HFFc6 (cell line): ENCODE measurements around the gene ACAD10. TPM values are rescaled to one million over a fixed set of nuclear protein-coding genes. Genes with fewer than 3 reads are reported as not detected.

ENCODE experiments used
- DNase-seq: peaks from one replicate; pipeline ENCODE4 v3.0.0-alpha.2; 2018
- H3K27ac Mint-ChIP-seq: 2 replicates; pipeline ENCODE4 v1.8.0; 2020; ENCODE audit warnings: mild to moderate bottlenecking, mixed read lengths
- H3K27me3 Mint-ChIP-seq: 2 replicates; pipeline ENCODE4 v1.8.0; 2021; ENCODE audit warnings: mild to moderate bottlenecking, moderate library complexity, mixed read lengths; ENCODE audit not compliant: insufficient read depth
- H3K36me3 Mint-ChIP-seq: 2 replicates; pipeline ENCODE4 v1.8.0; 2021; ENCODE audit warnings: low read depth, mixed read lengths
- H3K4me1 Mint-ChIP-seq: 2 replicates; pipeline ENCODE4 v1.8.0; 2020; ENCODE audit warnings: low read depth, mixed read lengths
- H3K4me3 Mint-ChIP-seq: 2 replicates; pipeline ENCODE4 v1.8.0; 2020; ENCODE audit warnings: mild to moderate bottlenecking, moderate library complexity, mixed read lengths
- H3K9me3 Mint-ChIP-seq: 2 replicates; pipeline ENCODE4 v1.8.0; 2020; ENCODE audit warnings: mild to moderate bottlenecking, mixed read lengths
- total RNA-seq, 6 experiments: library from RNA; stranded (reverse); fragmentation: NEBNext Ultra II Directional; extraction: Animal tissue kit (Norgen Biotek cat#: 25700); gene quantifications; 2 replicates in 1 of 6; 3 replicates in 5 of 6; pipeline ENCODE4 v1.2.3, GENCODE V29; 2021
- TF ChIP-seq, protein P1 (sequence below): fragments of 200-600 bp; sonication (generic); IDR thresholded peaks from 2 replicates; pipeline ENCODE4 v1.5.0; 2021; ENCODE audit warnings: antibody characterized with exemption, mild to moderate bottlenecking

The ACAD10 gene
- total RNA-seq, 6 experiments from 2014 or later: 12.8 to 18.4 (median 17.8) TPM

DNA sequence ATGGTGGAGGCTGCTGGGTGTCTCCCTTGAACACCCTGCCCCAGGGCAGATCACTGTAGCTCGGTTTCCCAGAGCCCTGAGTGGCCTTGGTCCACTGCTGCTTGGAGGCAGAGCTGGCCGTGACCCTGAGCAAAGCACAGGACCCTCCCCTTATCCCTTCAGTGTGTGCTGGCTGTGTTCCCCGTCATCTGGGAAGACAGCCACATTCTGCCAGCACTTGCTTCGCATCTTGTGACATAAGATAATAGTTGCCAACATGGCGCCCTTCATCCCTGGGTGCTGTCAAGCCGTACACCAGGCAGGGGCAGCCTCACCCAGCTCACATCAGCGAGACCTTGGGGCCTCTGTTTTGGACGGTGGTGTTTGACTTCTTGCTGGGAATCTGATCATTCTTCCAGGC lies 68.8 kb downstream of the ACAD10 start:
- H3K4me3 Mint-ChIP-seq: no peak overlapping the region
- H3K4me1 Mint-ChIP-seq: no peaks in the 10 kb centered on the region
- DNase-seq: no peak
- H3K36me3 Mint-ChIP-seq: no peaks in the 10 kb centered on the region
- no peak overlapping the region for H3K27ac Mint-ChIP-seq
- no peaks in the 10 kb centered on the region for H3K9me3 Mint-ChIP-seq
- TF ChIP-seq, protein P1, sequence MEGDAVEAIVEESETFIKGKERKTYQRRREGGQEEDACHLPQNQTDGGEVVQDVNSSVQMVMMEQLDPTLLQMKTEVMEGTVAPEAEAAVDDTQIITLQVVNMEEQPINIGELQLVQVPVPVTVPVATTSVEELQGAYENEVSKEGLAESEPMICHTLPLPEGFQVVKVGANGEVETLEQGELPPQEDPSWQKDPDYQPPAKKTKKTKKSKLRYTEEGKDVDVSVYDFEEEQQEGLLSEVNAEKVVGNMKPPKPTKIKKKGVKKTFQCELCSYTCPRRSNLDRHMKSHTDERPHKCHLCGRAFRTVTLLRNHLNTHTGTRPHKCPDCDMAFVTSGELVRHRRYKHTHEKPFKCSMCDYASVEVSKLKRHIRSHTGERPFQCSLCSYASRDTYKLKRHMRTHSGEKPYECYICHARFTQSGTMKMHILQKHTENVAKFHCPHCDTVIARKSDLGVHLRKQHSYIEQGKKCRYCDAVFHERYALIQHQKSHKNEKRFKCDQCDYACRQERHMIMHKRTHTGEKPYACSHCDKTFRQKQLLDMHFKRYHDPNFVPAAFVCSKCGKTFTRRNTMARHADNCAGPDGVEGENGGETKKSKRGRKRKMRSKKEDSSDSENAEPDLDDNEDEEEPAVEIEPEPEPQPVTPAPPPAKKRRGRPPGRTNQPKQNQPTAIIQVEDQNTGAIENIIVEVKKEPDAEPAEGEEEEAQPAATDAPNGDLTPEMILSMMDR: no peak
- H3K27me3 Mint-ChIP-seq: no peaks in the 10 kb centered on the region

DNA sequence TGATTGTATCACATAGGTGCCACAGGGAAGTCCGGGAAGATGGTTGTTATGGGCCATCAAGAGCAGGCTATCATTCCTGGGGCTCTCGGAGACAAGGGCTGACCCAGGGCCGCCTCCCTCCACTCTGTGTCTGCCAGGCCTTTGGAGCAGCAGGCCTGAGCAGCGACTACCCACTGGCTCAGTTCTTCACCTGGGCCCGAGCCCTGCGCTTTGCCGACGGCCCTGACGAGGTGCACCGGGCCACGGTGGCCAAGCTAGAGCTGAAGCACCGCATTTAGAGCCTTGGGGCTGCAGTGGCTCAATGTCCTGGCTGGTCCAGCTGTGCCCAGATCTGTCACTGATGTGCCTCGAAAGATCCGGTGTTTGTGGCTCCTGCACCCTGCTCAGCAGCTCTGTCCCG lies 70.3 kb downstream of the ACAD10 start:
- no peak for DNase-seq
- H3K4me1 Mint-ChIP-seq: no peaks in the 10 kb centered on the region
- H3K4me3 Mint-ChIP-seq: no peak overlapping the region
- no peak overlapping the region for H3K27ac Mint-ChIP-seq
- TF ChIP-seq, protein P1: no peak
- H3K36me3 Mint-ChIP-seq: no peaks in the 10 kb centered on the region
- H3K27me3 Mint-ChIP-seq: no peaks in the 10 kb centered on the region; the same call in 1 of the 2 replicates
- H3K9me3 Mint-ChIP-seq: no peaks in the 10 kb centered on the region

DNA sequence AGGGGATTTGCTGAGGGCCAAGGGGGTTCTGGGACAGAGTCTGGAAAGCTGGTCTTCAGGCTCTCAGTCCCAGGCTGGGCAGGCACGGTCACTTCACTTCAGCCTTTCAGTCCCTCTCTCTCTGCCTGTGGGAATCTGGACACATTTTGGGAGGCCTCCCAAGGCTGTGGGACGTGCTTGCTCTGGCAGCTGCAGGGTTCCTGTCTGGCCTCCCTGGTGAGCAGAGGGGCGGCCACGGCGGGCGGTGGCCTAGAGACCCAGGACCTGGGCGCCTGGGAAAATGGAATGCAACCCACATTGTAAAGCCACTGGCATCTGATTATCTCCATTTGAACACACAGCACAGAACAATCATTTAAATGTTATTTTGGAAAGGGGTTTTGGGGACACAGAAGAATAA lies 70.8 kb downstream of the ACAD10 start:
- no peak overlapping the region for H3K4me3 Mint-ChIP-seq

DNA sequence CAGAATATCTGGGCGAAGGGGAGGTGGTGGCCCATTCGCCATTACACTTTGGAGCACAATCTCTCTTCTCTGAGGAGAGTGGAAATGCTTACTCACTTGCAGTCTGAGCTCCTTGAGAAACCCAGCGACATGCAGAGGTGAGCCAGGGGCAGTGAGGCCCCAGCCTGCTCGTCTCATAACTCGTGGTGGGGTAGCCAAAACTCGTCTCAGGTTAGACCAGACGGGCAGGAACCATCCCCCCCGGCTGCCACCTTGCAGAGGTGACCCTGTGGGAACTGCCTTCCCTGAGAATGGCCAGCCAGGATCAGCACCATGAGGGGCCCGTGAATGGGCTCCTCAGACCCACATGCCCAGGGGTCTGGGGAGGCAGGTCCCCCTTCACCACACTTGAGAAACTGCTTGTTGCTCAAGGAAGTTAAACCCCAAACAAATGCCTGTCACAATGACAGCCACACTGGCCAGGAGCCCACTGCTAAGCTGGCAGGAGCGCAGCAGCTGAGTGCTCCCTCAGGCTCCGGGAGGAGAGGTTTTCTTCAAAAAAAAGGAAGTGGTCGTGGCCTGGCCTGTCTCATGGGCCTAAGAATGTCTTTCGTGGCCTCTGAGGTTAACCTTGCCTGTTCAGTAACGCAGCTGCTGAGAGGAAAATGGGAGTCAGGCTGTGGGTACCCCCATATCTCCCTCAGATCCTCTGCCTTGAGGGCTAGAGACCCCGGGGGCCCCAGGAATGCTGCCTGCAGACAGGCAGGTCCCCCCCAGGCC lies 71.7 kb downstream of the ACAD10 start:
- H3K36me3 Mint-ChIP-seq: no peaks in the 10 kb centered on the region
- H3K27ac Mint-ChIP-seq: no peak overlapping the region
- TF ChIP-seq, protein P1: no peak
- no peaks in the 10 kb centered on the region; the same call in 1 of the 2 replicates for H3K27me3 Mint-ChIP-seq
- no peak overlapping the region for H3K4me3 Mint-ChIP-seq
- no peaks in the 10 kb centered on the region for H3K4me1 Mint-ChIP-seq
- DNase-seq: no peak
- H3K9me3 Mint-ChIP-seq: no peaks in the 10 kb centered on the region

More for the DNA sequence above, 70.8 kb downstream of the ACAD10 start:
- TF ChIP-seq, protein P1: no peak
- H3K27me3 Mint-ChIP-seq: no peaks in the 10 kb centered on the region; the same call in 1 of the 2 replicates
- H3K36me3 Mint-ChIP-seq: no peaks in the 10 kb centered on the region
- no peak for DNase-seq
- no peaks in the 10 kb centered on the region for H3K4me1 Mint-ChIP-seq
- H3K9me3 Mint-ChIP-seq: no peaks in the 10 kb centered on the region
- H3K27ac Mint-ChIP-seq: no peak overlapping the region

DNA sequence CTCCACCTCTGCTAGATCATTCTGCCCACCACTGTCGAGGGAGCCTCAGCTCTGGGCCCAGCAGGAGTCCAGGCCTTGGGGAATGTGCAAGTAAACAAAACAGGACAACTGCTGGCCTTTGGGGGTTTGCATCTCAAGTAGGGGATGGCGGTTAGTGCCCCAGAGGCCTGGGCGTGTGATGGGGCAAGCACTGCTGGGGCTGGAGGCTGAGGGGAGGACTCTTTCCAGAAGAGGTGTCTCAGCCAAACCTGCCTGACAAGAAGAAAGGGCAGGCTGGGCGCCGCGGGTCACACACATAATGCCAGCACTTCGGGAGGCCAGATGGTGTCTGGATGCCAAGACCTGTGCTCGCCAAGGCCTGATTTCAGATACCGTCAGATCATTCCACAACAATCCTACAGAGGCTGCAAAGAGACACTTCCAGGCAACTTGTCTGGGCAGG lies 72.3 kb downstream of the ACAD10 start:
- H3K9me3 Mint-ChIP-seq: no peaks in the 10 kb centered on the region
- DNase-seq: no peak
- H3K27ac Mint-ChIP-seq: no peak overlapping the region
- TF ChIP-seq, protein P1: no peak
- no peaks in the 10 kb centered on the region for H3K4me1 Mint-ChIP-seq
- H3K36me3 Mint-ChIP-seq: no peaks in the 10 kb centered on the region
- H3K4me3 Mint-ChIP-seq: no peak overlapping the region
- no peaks in the 10 kb centered on the region; the same call in 1 of the 2 replicates for H3K27me3 Mint-ChIP-seq
